Glomerular visceral epithelial cell (primary cell): Measurements from ENCODE around the gene RCN2.

Experiments used
- DNase-seq: peaks from one replicate; pipeline ENCODE4 v3.0.0-alpha.2; 2016; ENCODE audit errors: extremely low spot score

RCN2 gene

DNA sequence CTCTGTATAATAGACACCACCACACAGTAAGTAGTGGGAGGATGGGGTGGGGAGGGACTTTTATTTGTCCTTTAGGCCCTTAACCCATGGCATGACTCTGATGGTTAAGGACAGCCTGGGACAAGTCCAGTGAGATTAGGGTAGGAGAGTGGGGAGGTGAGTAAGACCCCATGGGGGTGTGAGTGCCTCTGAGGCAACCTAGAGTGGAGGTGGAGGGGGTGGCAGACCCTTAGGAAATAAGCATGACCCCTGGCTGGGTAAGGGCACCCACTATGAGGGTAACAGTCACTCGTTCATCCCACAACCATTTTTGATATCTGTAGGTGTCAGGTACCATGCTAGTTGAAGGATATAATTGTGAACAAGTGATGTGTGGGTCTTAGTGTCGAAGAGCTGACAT lies 42.4 kb downstream of the RCN2 start:
- DNase-seq = no peak

DNA sequence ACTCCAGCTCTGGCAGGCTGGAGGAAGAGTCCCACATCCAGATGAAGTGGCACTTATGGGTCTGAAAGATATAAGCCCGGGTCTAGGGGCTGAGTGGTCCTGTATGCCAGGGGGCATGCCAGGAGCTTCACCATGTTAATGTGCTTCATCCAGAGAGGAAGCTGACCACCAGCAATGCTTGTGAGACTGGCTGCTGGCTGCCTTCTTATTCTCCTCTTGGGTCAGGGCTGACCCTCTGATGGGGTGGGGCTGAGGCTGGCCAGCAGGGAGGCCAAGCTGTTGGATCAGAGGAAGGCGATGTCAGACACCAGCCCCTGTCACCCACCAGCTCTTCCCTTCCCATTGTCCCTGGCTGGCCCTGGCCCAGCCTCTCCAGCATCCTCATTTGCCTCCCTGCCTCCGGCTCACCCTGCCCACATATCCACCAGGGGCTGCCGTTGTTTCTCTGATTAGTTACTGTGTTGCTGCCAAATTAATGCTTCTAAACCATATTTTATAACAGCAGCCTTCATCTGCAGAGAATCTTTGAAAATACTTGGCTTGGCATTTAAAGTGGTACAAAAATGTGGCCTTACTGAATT lies 43.0 kb downstream of the RCN2 start:
- DNase-seq = no peak

DNA sequence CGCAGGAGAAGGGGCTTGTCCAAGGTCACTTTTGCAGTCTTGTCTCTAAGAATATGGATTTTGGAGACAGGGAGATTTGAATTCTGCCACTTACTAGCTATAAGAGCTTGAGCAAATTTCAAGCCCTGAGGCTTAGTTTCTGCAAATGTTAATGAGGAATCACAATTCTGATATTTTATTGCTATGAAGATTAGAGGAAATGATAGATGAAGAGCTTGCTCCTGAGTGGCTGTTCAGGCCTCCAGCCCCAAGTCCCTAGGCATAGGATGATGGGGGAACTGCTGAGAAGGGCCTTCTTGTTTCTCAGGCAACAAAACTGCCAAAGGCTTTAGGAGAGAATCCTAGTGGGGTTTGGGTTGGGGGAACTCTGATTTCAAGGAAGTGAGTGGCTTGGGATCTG lies 44.6 kb downstream of the RCN2 start:
- no peak for DNase-seq

DNA sequence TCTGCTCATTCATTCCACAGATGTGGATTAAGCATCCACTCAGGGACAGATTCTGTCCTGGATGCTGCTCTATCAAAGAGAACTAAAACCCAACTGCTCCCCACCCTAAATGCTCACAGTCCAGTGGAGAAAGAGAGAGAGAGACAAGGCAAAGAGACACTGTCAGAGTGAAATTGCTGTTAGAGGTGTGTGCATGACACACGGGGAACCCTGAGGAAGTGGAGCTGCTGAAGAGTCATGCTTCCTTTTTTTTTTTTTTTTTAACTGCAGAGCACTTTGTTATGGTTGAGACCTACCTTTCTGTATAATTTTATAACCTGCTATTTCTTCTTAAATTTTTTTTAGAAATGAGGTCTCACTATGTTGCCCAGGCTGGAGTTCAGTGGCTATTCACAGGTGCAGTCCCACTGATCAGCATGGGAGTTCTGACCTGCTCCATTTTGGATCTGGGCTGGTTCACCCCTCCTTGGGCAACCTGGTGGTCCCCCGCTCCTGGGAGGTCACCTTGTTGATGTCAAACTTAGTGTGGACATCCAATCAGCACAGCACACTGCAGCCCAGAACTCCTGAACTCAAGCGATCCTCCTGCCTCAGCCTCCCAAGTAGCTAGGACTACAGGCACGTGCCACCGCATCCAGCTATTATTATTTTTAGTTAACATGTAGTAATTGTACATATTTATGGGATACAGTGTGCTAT lies 45.2 kb downstream of the RCN2 start:
- DNase-seq = no peak

DNA sequence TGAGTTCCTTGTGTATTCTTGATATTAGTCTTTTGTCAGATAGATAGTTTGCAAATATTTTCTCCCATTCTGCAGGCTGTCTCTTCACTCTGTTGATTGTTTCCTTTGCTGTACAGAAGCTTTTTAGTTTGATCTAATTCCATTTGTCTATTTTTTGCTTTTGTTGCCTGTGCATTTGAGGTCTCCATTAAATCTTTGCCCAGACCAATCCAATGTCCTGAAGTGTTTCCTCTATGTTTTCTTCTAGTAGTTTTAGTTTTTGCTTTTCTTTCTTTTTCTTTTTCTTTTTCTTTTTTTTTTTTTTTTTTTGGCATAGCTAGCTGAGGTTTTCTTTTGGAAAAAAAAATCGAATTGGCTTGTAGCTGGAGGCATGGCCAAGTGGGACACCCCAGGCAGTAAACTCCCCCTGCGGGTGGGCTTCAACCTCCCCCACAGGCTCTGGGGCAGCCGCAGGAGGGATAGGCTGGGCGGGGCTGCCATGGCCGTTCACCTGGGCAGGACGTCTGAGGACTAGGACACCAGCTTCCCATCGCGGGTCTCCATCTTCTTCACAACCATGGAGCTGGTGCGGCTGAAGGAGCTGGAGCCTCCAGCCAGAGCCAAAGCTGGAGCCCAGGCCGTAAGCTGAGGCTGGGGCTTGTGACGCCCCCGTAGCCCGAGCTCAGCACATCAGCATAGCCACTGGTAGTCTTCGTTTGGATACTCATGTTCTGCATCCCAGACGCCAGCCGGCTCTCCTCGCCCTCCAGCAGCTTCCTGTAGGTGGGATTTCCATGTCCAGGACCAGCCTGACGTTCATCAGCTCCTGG lies 47.2 kb downstream of the RCN2 start:
- DNase-seq = no peak

DNA sequence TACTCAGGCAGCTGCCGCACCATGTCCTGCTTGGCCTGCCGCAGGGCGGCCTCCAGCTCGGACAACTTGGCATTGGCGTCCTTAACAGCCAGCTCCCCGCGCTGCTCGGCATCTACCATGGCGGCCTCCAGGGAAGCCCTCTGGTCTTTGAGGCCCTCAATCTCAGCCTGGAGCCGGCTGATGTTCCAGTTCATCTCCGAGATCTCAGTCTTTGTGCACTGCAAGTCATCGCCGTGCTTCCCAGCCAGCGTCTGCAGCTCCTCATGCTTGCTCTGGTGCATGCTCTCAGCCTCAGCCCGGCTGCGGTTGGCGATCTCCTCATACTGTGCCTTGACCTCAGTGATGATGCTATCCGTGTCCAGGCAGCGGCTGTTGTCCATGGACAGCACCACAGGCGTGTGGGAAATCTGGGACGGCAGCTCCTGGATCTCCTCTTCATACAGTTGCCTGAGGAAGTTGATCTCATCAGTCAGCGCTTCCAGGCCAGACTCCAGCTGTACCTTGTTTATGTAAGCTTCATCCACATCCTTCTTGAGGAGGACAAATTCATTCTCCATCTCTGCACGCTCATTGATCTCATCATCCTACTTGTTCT lies 47.9 kb downstream of the RCN2 start:
- no peak for DNase-seq

DNA sequence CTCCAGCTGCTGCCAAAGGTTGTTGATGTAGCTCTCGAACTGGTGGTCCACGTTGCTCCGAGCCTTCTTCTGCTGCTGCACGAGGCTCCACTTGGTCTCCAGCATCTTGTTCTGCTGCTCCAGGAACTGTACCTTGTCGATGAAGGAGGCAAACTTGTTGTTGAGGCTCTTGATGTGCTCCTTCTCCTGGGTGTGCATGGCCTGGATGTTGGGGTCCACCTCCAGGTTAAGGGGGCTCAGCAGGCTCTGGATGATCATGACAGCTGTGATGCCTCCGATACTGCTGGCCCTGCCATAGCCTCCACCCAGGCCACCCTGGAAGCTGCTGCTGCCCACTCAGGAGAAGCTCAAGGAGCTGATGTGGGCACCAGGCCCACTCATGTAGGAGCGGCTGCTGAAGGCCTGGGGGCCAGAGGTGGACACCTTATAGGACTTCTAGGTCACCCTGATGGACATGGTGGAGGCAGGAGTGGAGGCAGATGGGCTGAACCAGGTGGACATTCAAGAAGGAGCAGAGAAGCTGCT lies 48.5 kb downstream of the RCN2 start:
- no peak for DNase-seq

DNA sequence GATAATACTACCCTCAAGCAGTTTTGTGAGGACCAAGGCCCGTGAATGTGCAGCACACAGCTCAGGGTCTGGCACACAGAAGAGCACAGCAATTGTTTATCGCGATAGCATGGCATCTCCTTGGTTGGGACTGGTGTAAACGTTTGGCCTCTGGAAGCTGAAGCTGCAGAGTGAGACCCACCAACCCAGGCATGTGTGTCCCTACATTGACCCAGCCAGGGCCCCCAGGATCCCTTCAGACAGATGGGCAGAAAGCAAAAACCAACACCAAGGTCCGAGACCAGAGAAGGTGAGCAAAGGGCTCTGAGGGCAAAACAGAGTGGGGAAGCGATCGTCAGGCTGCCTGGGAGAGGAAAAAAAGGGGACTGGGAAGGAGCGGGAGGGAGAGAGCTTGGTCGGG lies 50.8 kb downstream of the RCN2 start:
- DNase-seq = no peak

DNA sequence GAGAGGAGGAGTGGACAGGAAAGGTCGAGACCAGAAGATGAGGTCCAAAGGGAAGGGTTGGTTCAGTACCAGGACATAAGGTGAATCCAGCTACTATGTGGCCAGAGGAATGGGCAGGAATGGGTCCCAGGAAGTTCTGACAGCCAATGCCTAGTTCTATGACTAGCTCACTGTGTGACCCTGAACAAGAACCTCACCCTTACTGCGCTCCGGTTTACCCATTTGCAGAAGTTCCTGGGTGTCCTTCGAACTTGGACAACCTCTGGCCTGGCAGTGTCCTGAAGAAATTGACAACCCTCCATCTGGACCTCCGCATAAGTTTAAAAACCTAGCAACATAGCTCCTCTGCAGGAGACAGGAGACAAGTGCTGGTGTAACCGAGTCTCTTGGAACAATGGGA lies 51.2 kb downstream of the RCN2 start:
- no peak for DNase-seq

DNA sequence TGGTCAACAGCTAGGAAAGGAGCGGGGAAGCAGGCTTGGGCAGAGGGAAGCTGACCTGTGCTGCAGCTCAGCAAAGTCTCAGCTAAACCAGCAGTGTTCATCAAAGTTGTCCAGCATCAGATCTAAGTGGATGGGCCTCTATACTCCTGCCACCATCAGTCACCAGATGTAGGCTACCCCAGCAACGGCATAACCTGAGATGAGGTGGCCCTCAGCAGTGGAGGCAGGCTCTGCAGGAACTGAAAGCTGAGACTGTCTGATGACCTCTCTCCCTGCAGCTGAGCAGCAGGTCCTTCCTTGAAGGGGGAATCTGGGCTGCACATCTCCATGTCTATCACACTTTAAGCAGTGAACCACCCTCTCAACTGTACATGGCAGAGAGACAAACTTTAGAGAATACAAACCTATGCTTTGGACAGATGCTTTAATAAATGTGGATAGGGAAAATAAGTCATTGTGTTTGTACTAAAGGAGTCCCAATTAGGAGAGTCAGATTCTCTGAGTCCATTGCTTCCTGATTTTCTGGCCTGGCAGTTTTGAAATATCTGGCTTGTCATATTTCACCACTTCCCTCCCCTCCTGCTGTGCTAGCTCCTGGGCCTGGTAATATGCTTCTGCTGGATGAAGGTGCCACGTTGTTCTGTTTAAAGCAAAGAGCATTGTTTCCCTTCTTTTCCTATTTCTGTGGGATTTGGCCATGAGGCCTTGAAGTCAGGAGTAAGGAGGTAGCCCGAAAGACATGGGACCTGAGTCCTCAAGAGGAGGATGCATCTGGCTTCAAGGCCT lies 52.2 kb downstream of the RCN2 start:
- DNase-seq = no peak

DNA sequence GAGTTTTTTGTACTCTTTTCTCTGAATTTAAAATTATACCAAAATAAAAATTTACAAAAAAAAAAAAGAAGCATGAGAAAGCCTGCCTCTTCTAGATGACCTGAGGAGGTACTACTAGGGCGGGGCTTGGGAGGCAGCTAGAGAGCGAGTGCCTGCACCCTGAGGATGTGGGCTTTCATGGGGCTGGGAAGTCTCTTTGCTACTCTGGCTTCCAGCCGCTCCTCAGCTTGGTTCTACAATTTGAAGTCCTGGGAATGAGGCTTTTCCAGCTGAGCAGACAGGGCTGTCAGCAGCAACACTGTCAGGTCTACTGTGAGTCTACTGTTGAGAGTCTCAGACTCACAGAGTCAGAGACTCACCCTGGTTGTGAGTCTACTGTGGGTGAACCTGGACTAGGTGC lies 55.2 kb downstream of the RCN2 start:
- no peak for DNase-seq

DNA sequence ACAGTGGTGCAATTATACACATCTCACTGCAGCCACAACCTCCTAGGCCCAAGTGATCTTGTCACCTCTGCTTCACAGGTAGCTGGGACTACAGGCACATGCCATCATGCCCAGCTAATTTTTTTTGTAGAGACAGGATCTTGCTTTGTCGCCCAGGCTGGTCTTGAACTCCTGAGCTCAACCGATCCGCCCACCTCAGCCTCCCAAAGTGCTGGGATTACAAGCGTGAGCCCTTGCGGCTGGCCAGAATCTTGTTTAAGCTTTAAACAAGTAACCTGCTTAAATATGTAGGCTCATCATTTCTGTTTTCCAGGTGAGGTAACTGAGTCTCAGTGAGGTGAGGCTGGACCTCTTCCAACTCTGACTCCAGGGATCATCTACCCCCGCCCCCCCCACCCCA lies 55.7 kb downstream of the RCN2 start:
- DNase-seq = no peak

DNA sequence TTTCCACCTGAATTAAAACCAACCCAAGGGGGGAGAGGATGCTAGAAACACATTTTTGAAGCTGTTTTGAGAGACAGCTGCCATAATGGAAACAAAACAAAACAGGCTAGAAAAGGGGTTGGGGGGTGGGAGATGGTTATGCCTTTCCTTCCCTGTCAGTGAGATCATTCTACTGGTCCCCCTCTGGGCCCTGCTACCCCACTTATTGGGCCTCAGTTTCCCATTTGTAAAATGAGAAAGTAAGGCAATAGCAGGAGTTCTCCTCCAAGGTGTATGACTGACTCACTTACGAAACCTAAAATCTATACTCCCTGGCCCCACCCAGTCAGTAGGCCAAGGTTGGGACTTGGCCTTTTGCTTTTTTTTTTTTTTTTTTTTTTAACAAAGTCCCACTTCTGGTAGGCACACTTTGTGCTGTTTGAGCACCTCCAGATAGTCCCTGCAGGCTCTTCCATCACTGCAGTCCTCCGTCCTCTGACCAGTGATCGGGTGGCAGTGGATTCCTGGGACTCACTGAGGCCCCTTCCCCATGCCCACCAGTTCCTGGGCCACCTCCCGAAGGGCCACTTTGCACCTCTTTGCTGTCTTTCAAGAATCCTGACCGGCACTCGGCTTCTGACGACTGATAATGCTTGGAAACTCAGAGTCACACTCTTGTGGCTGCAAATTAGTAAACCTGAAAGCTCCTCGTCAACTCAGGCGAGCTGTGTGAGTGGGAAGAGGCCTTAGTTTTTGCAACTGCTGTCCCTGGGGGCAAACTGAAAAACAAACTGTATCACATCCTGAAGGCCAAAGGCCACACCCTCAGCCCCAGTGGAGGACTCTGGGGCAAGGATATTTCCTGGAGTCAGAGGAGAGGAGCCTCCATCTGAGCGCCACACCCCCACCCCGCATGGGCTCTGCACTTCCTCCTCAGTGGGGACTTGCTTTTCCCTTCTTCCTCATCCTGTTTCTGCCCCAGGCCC lies 56.6 kb downstream of the RCN2 start:
- DNase-seq = no peak

DNA sequence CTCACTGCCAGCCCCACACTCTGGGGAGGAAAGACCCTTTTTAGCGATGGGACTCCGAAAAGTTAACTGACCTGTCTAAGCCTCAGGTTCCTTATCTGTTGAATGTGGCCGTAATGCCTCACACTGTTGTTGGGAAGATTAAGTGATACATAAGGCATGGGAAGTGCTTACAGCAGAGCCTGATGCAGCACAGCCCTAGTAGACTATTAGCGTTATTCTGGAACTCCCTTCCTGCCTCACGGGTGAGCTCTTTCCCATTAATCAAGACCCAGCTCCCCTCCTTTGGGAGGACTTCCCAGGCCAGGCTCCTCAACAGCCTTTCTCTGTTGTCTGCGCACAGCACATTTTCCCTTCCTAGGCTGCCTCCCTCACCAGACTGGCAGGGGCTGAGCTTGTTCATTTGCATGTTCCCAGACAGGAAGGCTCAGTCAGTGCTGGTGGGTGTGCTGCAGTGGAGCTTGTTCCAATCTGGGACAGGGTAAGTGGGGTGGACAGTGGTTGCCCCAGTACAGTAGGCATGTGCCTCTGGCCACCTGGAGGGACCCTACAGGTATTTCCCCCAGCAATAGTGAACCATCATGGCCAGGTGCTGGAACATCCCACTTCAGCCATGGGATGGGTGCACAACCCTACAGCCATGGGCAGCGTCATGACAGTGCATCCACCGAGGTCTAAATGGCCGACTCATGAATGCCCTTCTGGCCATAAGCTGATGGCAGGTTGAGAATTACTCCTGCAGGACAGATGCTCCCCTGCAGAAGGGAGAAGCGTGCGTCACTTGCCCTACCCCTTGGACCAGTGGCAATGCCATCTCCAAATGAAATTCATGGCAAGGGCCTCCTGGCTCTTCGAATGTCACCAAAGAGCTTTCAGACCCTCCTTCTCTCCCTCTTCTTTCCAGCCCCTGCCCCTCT lies 57.6 kb downstream of the RCN2 start:
- no peak for DNase-seq

DNA sequence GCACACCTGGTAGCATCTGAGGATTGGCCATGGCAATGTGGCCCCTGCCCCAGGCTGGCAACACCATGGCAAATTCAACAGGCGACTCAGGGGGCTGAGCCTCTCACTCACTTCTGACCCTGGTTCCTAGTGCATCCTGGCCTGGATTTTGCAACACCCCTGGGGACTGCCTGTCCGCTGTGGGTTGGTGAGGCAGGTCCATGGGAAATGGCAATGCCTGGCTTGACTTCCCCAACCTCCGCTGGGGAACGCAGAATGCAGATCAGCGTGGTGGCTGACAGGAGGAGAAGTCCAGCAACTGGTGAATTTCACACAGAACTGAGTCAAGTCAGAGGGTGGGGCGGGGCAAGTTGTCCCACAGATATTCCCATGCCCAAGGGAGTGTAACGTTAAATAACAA lies 59.5 kb downstream of the RCN2 start:
- DNase-seq = no peak

DNA sequence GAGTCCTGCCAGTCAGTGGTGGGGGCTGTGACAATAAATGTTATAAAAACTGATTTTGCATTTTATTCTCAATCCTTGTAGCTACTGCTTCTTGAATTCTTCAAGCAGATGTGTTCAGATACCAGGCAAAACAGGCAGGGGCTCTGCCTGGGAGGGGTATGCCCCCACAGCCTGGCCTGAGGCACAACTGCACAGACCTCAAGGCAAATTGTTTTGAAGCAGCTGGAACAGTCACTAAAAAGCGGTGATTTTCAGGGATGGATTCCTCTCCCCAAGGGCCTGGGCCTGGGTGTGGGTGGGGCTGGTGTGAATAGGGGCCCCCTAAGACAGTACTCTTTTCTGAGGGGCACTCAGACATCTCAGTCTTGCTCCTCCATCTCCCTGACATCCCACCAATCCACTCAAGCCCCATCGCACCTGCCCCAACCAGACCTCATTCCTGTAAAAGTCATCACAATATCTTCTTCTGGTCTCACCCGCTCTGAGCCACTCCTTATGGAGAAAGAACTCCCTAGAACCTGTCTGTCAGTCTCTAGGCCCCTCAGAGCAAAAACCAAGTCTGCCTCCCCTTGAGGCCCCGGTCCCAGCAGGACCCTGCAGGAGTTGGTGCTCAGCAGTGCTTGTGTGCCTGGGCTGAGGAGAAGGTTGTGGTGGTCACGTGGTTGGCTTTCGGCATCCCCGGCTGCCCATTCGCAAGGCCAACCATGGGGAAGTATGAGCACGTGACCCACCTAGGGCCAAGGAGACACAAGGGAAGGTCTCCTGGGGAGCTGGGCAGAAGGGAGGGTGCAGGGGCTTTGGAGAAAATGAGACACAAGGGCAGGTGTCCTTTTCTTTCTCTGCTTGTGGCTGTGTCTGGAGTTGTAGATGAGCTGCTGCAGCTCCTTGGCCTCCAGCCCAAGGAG lies 60.4 kb downstream of the RCN2 start:
- no peak for DNase-seq

DNA sequence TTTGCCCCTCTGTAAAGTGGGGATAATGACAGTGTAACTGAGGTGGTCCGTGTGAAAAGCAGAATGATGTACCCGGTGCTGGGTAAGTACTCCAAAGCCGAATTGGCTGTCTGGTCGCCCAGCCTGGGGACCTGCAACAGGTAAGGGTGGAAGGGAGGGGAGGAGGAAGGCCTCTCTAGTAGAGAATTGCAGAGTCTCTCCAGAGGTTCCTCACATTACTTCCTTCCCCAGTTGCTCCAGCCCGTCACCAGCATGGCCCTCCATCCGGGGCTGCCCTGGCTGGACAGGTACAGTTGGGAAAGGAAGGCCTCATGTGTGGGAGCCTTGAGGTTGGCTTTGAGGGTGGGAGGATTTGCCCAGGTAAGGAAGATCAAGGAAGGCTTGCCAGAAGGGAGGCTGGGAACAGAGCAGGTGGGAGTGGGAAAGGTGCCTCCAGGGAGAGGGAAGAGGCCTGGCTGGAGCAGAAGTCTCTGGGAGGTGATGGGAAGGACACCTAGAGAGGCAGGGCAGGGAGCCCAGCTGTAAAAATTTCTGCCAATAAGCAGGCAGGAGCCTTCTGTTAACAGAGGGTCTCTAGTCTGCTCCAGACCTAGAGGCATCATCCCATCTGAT lies 61.7 kb downstream of the RCN2 start:
- DNase-seq = no peak

DNA sequence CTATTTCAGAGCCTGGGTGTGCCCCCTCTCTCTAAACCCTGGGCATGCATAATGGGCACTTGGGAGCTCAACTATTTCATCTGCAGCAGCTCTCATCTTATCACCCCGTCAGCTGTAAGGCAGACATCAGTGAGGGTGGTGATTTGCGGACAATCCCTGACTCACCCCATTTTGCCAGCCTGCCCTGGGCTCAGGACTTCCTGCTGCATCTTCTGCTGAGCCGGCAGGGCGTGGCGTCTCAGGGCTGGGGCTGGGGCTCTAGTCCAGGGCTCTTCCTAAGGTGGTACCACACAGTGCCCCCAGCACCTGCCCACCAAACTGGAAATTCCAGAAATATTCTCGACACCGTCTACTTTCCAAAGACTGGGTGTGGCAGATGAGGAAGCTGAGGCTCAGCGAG lies 62.5 kb downstream of the RCN2 start:
- peak; percentile 24 for DNase-seq
